ENCODE measurements around the gene MT4. TPM values are rescaled to one million over a fixed set of nuclear protein-coding genes. Genes with fewer than 3 reads are reported as not detected.
A peak's percentile ranks its signal among the peaks of the same experiment; 100 is the strongest.

The MT4 gene
- total RNA-seq, 2 donors from 2014 or later, result not detected

DNA sequence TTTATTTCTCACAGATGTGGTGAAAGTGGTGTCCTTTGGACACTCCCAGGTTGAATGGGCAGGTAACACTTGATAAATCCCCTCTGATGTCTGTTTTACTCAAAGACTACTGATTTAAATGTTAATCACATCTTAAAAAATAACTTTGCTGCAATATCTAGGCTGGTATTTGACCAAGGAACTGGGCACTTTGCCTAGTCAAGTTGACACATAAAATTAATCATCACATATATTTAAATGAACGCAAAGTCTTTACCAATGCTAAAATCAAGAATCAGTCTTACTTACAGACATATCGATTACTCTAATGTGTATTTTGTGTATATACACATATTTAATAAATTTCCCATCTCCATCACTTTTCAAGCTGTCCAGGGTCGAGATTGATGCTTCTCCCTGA lies 50.5 kb downstream of the MT4 start:
- intact Hi-C loops (cut with DNase I), result no loop called here
- DNase-seq (ENCODE audit: low spot score), result no peak

- DNase-seq (ENCODE audit: low spot score), result no peak
- intact Hi-C loops (cut with DNase I), result no loop called here
These were observed 51.8 kb downstream of the MT4 start for GRCh38 chr16:56616608-56617211.

- intact Hi-C loops (cut with DNase I), result no loop called here
- peak; percentile 94 for DNase-seq (ENCODE audit: low spot score)
These were observed 52.6 kb downstream of the MT4 start for GRCh38 chr16:56617212-56618085.

DNA sequence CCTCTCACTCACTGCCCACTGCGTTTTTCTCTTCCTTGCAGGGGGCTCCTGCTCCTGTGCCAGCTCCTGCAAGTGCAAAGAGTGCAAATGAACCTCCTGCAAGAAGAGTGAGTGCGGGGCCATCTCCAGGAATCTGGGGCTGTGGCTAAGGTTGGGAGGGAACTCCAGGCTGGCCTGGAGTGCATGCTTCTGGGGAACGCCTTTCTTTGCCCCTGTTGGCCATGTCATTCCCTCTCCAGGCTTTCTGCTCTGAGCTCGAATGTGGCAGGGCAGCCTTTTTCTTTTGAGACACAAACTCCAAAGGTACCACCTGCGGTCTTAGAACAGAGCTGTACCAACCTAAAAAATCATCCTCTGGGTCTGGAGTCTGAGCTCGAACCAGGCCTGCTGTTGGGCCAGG lies 53.3 kb downstream of the MT4 start:
- DNase-seq (ENCODE audit: low spot score), result no peak
- intact Hi-C loops (cut with DNase I), result no loop called here

Other genes with a start within 250 kb of the MT4 start
- gene AMFR, start 139.5 kb upstream of the MT4 start, total RNA-seq, result 100 to 1,000 TPM; 102 to 116 TPM
- gene NUDT21, start 113.7 kb upstream of the MT4 start, total RNA-seq, result 10 to 100 TPM; 75.5 to 76.3 TPM
- gene OGFOD1, start 113.5 kb upstream of the MT4 start, total RNA-seq, result 10 to 100 TPM; 33.8 to 35.2 TPM
- gene BBS2, start 45.0 kb upstream of the MT4 start, total RNA-seq, result 10 to 100 TPM; 30.5 to 36.5 TPM
- gene MT3, start 24.5 kb downstream of the MT4 start, total RNA-seq, result not detected
- 1,000 to 10,000 TPM in 1 of 2 donors, 100 to 1,000 TPM in 1; 643 to 1,788 TPM for gene MT2A, start 43.5 kb downstream of the MT4 start, total RNA-seq
- gene MT1E, start 60.7 kb downstream of the MT4 start, total RNA-seq, result 100 to 1,000 TPM; 240 to 379 TPM
- 100 to 1,000 TPM in 1 of 2 donors, 10 to 100 TPM in 1; 82.2 to 146 TPM for gene MT1M, start 67.6 kb downstream of the MT4 start, total RNA-seq
- 100 to 1,000 TPM in 1 of 2 donors, 10 to 100 TPM in 1; 52.7 to 104 TPM for gene MT1A, start 73.6 kb downstream of the MT4 start, total RNA-seq
- not detected for gene MT1B, start 86.8 kb downstream of the MT4 start, total RNA-seq
- gene MT1F, start 92.9 kb downstream of the MT4 start, total RNA-seq, result 10 to 100 TPM in 1 of 2 donors, 1 to 10 TPM in 1; 9.1 to 10.6 TPM
- 10 to 100 TPM; 14.0 to 26.7 TPM for gene MT1G, start 103.0 kb downstream of the MT4 start, total RNA-seq
- gene MT1H, start 104.7 kb downstream of the MT4 start, total RNA-seq, result 1 to 10 TPM in 1 of 2 donors, not detected in 1; 2.0 TPM
- gene MT1X, start 117.4 kb downstream of the MT4 start, total RNA-seq, result 100 to 1,000 TPM; 459 to 753 TPM
- gene NUP93, start 165.1 kb downstream of the MT4 start, total RNA-seq, result 10 to 100 TPM; 42.8 to 54.7 TPM

All from posterior vena cava (tissue), 2 donors.